A549 (cell line): ENCODE measurements around the gene WDR45. TPM values are rescaled to one million over a fixed set of nuclear protein-coding genes. Genes with fewer than 3 reads are reported as not detected.

Experiments
- ATAC-seq, 2 experiments: fragments of 200-7000 bp in 1 of 2; fragments of >200 bp in 1 of 2; cut with Nextera tagmentation in 1 of 2; cut with Tn5 transposase in 1 of 2; 3 replicates each; pipeline versions ENCODE4 v1.8.0 to v1.9.1; 2018 to 2020; ENCODE audit warnings: mild to moderate bottlenecking in 1 of 2, moderate library complexity in 1 of 2
- CTCF ChIA-PET: fragments of 300-600 bp; sonication (Branson Sonifier 250); formaldehyde crosslinking; extraction: SDS; loops from one replicate; lab custom pipeline; 2021; ENCODE audit warnings: antibody characterized with exemption, inconsistent platforms; lab: Yijun Ruan, JAX
- POLR2A ChIA-PET: fragments of 350-600 bp; formaldehyde crosslinking; extraction: SDS; loops from one replicate; lab custom pipeline; 2021; ENCODE audit warnings: antibody characterized with exemption, inconsistent platforms; lab: Yijun Ruan, JAX
- DNase-seq, 2 experiments: peaks; one replicate each; pipeline versions ENCODE4 v3.0.0 to v3.0.0-alpha.2; 2011 to 2016; ENCODE audit warnings: low read depth in 1 of 2, low spot score in 1 of 2
- FAIRE-seq: peaks from 2 replicates; lab custom pipeline; 2011; peaks lifted over from hg19 to GRCh38; lab: Jason Lieb, UNC
- H3K27ac ChIP-seq, 2 experiments: fragments of >200 bp; sonication (Bioruptor Twin); formaldehyde crosslinking; 3 replicates each; pipeline ENCODE4 v1.5.1; 2016 to 2017
- H3K4me1 ChIP-seq: fragments of >200 bp; sonication (Bioruptor Twin); formaldehyde crosslinking; 3 replicates; pipeline ENCODE4 v1.6.1; 2016
- H3K4me2 ChIP-seq: fragments of >200 bp; sonication (Bioruptor Twin); formaldehyde crosslinking; 3 replicates; pipeline ENCODE4 v1.6.1; 2016
- H3K4me3 ChIP-seq: fragments of >200 bp; sonication (Bioruptor Twin); formaldehyde crosslinking; 3 replicates; pipeline ENCODE4 v1.5.1; 2016
- H3K9me3 ChIP-seq: fragments of >200 bp; sonication (Bioruptor Twin); formaldehyde crosslinking; 3 replicates; pipeline ENCODE4 v1.6.1; 2016
- BCL3 ChIP-seq: fragments of >200 bp; sonication (Bioruptor Twin); formaldehyde crosslinking; IDR thresholded peaks from 3 replicates; pipeline ENCODE4 v1.6.1; 2016
- CBX2 ChIP-seq: fragments of 200-600 bp; sonication (generic); IDR thresholded peaks from 2 replicates; pipeline ENCODE4 v1.6.1; 2016; ENCODE audit warnings: low read depth, mild to moderate bottlenecking, borderline replicate concordance
- CBX8 ChIP-seq: fragments of 200-600 bp; sonication (generic); IDR thresholded peaks from 2 replicates; pipeline ENCODE4 v1.6.1; 2016
- CEBPB ChIP-seq, 2 experiments: fragments of >200 bp in 1 of 2; sonication (Bioruptor Twin) in 1 of 2; formaldehyde crosslinking in 1 of 2; IDR thresholded peaks; 2 replicates each; pipeline ENCODE4 v1.6.1; 2012 to 2016
- CHD2 ChIP-seq: fragments of 150-350 bp; IDR thresholded peaks from 2 replicates; pipeline ENCODE4 v1.6.1; 2014; ENCODE audit warnings: low read length; ENCODE audit not compliant: partially characterized antibody
- CTCF ChIP-seq: fragments of >200 bp; sonication (Bioruptor Twin); formaldehyde crosslinking; IDR thresholded peaks from 3 replicates; pipeline ENCODE4 v1.5.1; 2016
- EHF ChIP-seq: fragments of 250-450 bp; sonication (Bioruptor Pico); IDR thresholded peaks from 2 replicates; pipeline ENCODE4 v1.5.0; 2020; ENCODE audit warnings: mild to moderate bottlenecking
- EHMT2 ChIP-seq: fragments of 200-600 bp; sonication (generic); IDR thresholded peaks from 2 replicates; pipeline ENCODE4 v1.6.1; 2016; ENCODE audit warnings: antibody characterized with exemption, low read depth, mild to moderate bottlenecking, moderate library complexity
- ESRRA ChIP-seq: fragments of 150-350 bp; IDR thresholded peaks from 2 replicates; pipeline ENCODE4 v1.6.1; 2014; ENCODE audit warnings: mild to moderate bottlenecking, low read length, borderline replicate concordance
- FOSL2 ChIP-seq, 2 experiments: fragments of 450-650 bp in 1 of 2; fragments of >200 bp in 1 of 2; sonication (Bioruptor Twin) in 1 of 2; formaldehyde crosslinking; IDR thresholded peaks; 2 replicates each; pipeline versions ENCODE4 v1.5.0 to v1.6.1; 2016 to 2020; ENCODE audit warnings: mild to moderate bottlenecking in 1 of 2, moderate library complexity in 1 of 2
- FOXS1 ChIP-seq: fragments of 250-450 bp; sonication (Bioruptor Pico); IDR thresholded peaks from 2 replicates; pipeline ENCODE4 v1.5.0; 2020; ENCODE audit warnings: mild to moderate bottlenecking, moderate library complexity
- GATA3 ChIP-seq: IDR thresholded peaks from 2 replicates; pipeline ENCODE4 v1.6.1; 2012; ENCODE audit warnings: borderline replicate concordance
- HDAC2 ChIP-seq: fragments of 200-600 bp; sonication (generic); IDR thresholded peaks from 2 replicates; pipeline ENCODE4 v1.6.1; 2016
- HEYL ChIP-seq: fragments of 250-450 bp; sonication (Bioruptor Pico); IDR thresholded peaks from 2 replicates; pipeline ENCODE4 v1.8.0; 2021; ENCODE audit warnings: mild to moderate bottlenecking, moderate library complexity
- HMGXB4 ChIP-seq: fragments of 250-450 bp; sonication (Bioruptor Pico); IDR thresholded peaks from 2 replicates; pipeline ENCODE4 v1.5.0; 2021; ENCODE audit warnings: mild to moderate bottlenecking, moderate library complexity, borderline replicate concordance
- HOXA7 ChIP-seq: fragments of 250-450 bp; sonication (Bioruptor Pico); IDR thresholded peaks from 2 replicates; pipeline ENCODE4 v1.5.0; 2020; ENCODE audit warnings: mild to moderate bottlenecking, moderate library complexity
- HOXB13 ChIP-seq: fragments of 250-450 bp; sonication (Bioruptor Pico); IDR thresholded peaks from 2 replicates; pipeline ENCODE4 v1.5.0; 2020; ENCODE audit warnings: low read depth, mild to moderate bottlenecking, moderate library complexity
- HOXB5 ChIP-seq: fragments of 250-450 bp; sonication (Bioruptor Pico); IDR thresholded peaks from 2 replicates; pipeline ENCODE4 v1.5.0; 2020; ENCODE audit warnings: mild to moderate bottlenecking, moderate library complexity
- JUN ChIP-seq, 2 experiments: fragments of >200 bp; sonication (Bioruptor Twin); formaldehyde crosslinking; IDR thresholded peaks; 2 replicates in 1 of 2; 3 replicates in 1 of 2; pipeline ENCODE4 v1.6.1; 2016 to 2017
- KDM1A ChIP-seq: fragments of 200-600 bp; sonication (generic); IDR thresholded peaks from 2 replicates; pipeline ENCODE4 v1.6.1; 2016; ENCODE audit warnings: low read depth, mild to moderate bottlenecking
- MAFK ChIP-seq: fragments of 450-650 bp; IDR thresholded peaks from 2 replicates; pipeline ENCODE4 v1.6.1; 2014; ENCODE audit not compliant: partially characterized antibody
- MAX ChIP-seq: IDR thresholded peaks from 2 replicates; pipeline ENCODE4 v1.6.1; 2012
- MAZ ChIP-seq: fragments of 150-350 bp; IDR thresholded peaks from 2 replicates; pipeline ENCODE4 v1.6.1; 2014; ENCODE audit warnings: antibody characterized with exemption, low read depth, low read length, borderline replicate concordance
- MYC ChIP-seq: IDR thresholded peaks from 2 replicates; pipeline ENCODE4 v1.6.1; 2012; ENCODE audit warnings: mild to moderate bottlenecking, inconsistent platforms, low read length, improper control_type of control experiment, borderline replicate concordance
- NFE2L2 ChIP-seq: fragments of 150-350 bp; conservative IDR thresholded peaks from 2 replicates; pipeline ENCODE4 v1.6.1; 2014; ENCODE audit warnings: low read length
- NPAS2 ChIP-seq: fragments of 250-450 bp; sonication (Bioruptor Pico); IDR thresholded peaks from 2 replicates; pipeline ENCODE4 v1.8.0; 2022; ENCODE audit warnings: mild to moderate bottlenecking, moderate library complexity, borderline replicate concordance
- NR3C1 ChIP-seq: fragments of >200 bp; sonication (Bioruptor Twin); formaldehyde crosslinking; IDR thresholded peaks from 3 replicates; pipeline ENCODE4 v1.6.1; 2017
- PHF8 ChIP-seq: fragments of 200-600 bp; sonication (generic); IDR thresholded peaks from 2 replicates; pipeline ENCODE4 v1.6.1; 2016; ENCODE audit warnings: low read depth, mild to moderate bottlenecking, antibody characterized with exemption, moderate library complexity, borderline replicate concordance
- POLR2A ChIP-seq: IDR thresholded peaks from 2 replicates; pipeline ENCODE4 v1.6.1; 2012; ENCODE audit warnings: mild to moderate bottlenecking, low read length
- RAD21 ChIP-seq, 2 experiments: fragments of >200 bp in 1 of 2; sonication (Bioruptor Twin) in 1 of 2; formaldehyde crosslinking in 1 of 2; IDR thresholded peaks in 1 of 2; conservative IDR thresholded peaks in 1 of 2; 2 replicates in 1 of 2; 3 replicates in 1 of 2; pipeline ENCODE4 v1.6.1; 2012 to 2018; ENCODE audit warnings: inconsistent platforms in 1 of 2
- RARB ChIP-seq: fragments of 250-450 bp; sonication (Bioruptor Pico); IDR thresholded peaks from 2 replicates; pipeline ENCODE4 v1.8.0; 2021; ENCODE audit warnings: mild to moderate bottlenecking, moderate library complexity
- RFX5 ChIP-seq: fragments of 450-650 bp; IDR thresholded peaks from 2 replicates; pipeline ENCODE4 v1.7.1; 2014; ENCODE audit warnings: antibody characterized with exemption, mild to moderate bottlenecking, moderate library complexity
- SMC3 ChIP-seq: fragments of >200 bp; sonication (Bioruptor Twin); formaldehyde crosslinking; IDR thresholded peaks from 3 replicates; pipeline ENCODE4 v1.6.1; 2018; ENCODE audit warnings: inconsistent platforms
- SREBF2 ChIP-seq: fragments of 450-650 bp; IDR thresholded peaks from 2 replicates; pipeline ENCODE4 v1.6.1; 2014; ENCODE audit warnings: mild to moderate bottlenecking, moderate library complexity
- WGBS: methylation state at CpG from one replicate; pipeline ENCODE4 v1.1.6; 2017; ENCODE audit errors: missing lambda C conversion rate; 5-methylcytosine and 5-hydroxymethylcytosine counted together
- polyA plus RNA-seq, 4 experiments: library from polyadenylated mRNA; depleted of rRNA in 3 of 4; stranded (reverse); fragments of >200 nt; fragmentation: RNase III in 1 of 4; extraction: RNeasy Plus Mini Kit Qiagen cat#74134 plus additional on column Dnase treatment in 1 of 4; gene quantifications; 2 replicates in 3 of 4; 3 replicates in 1 of 4; pipeline ENCODE4 v1.2.3, GENCODE V29; 2011 to 2017
- TF ChIP-seq, protein P1 (sequence below): IDR thresholded peaks from 2 replicates; pipeline ENCODE4 v1.6.1; 2012
- TF ChIP-seq, protein P2 (sequence below): fragments of >200 bp; sonication (Bioruptor Twin); formaldehyde crosslinking; IDR thresholded peaks from 2 replicates; pipeline ENCODE4 v1.6.1; 2016

WDR45 gene
- polyA plus RNA-seq, 2 of the 4 experiments (the other 2 are of a cell fraction), result 37.7 to 55.5 TPM

- POLR2A ChIA-PET, result interaction anchor here (0.9 to 5.7 kb wide), 2 partner anchors 38 to 81 kb away, joined by 4 to 40 read pairs; partner anchors contain the start of genes GRIPAP1 and OTUD5
- peak overlapping the region; percentile 99 to 100 for H3K27ac ChIP-seq
- DNase-seq, result peak; percentile 84 to 96
- H3K4me2 ChIP-seq, result peak overlapping the region; percentile 98
- peaks cover 26% of the 10 kb centered on the region for H3K4me1 ChIP-seq
- 2% methylated on average over 9 of the region's 9 CpGs for WGBS
- H3K4me3 ChIP-seq, result peak overlapping the region; percentile 93
- no peaks in the 10 kb centered on the region for H3K9me3 ChIP-seq
- ATAC-seq, result peak; percentile 64 to 71
- CTCF ChIA-PET, result interaction anchor here (0.6 to 6.4 kb wide), 3 partner anchors 18 to 75 kb away, joined by 3 to 32 read pairs (median 3); partner anchors contain the start of gene KCND1
- peak; percentile 100 for FAIRE-seq
- TF ChIP-seq EHF (CRISPR knock-in tag) (no peak), FOXS1 (CRISPR knock-in tag) (no peak), SMC3 (no peak), GATA3 (no peak), HEYL (CRISPR knock-in tag) (no peak), MAX (peak; percentile 31; the same call in 1 of the 2 replicates), CTCF (no peak), HOXB13 (no peak), HOXB5 (CRISPR knock-in tag) (no peak), SREBF2 (no peak), CBX2 (no peak), KDM1A (no peak), RFX5 (no peak), MAZ (no peak), MYC (no peak), CBX8 (no peak), HOXA7 (CRISPR knock-in tag) (no peak), CHD2 (no peak), RAD21 (conservative IDR thresholded peaks at IDR 0.05 in 1 of 2, IDR thresholded peaks at IDR 0.05 in 1 of 2) (peak; percentile 26 to 35; a peak in 3 of 5 replicates), NFE2L2 (peak; percentile 100), JUN (IDR thresholded peaks at IDR 0.05) (peak in 1 of 2 experiments; percentile 20; a peak in 2 of 5 replicates), NR3C1 (no peak), HDAC2 (no peak), RARB (no peak), MAFK (peak; percentile 100), FOSL2 (IDR thresholded peaks at IDR 0.05) (no peak), FOSL2 (CRISPR knock-in tag; IDR thresholded peaks at IDR 0.05) (peak; percentile 81), POLR2A (peak; percentile 20; the same call in 1 of the 2 replicates), PHF8 (no peak), CEBPB (IDR thresholded peaks at IDR 0.05) (peak; percentile 70 to 95; a peak in 3 of 4 replicates), BCL3 (no peak), HMGXB4 (no peak), ESRRA (no peak), EHMT2 (no peak), NPAS2 (CRISPR knock-in tag) (no peak)
- TF ChIP-seq, protein P1, sequence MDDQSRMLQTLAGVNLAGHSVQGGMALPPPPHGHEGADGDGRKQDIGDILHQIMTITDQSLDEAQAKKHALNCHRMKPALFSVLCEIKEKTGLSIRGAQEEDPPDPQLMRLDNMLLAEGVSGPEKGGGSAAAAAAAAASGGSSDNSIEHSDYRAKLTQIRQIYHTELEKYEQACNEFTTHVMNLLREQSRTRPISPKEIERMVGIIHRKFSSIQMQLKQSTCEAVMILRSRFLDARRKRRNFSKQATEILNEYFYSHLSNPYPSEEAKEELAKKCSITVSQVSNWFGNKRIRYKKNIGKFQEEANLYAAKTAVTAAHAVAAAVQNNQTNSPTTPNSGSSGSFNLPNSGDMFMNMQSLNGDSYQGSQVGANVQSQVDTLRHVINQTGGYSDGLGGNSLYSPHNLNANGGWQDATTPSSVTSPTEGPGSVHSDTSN, result no peak
- TF ChIP-seq, protein P2, sequence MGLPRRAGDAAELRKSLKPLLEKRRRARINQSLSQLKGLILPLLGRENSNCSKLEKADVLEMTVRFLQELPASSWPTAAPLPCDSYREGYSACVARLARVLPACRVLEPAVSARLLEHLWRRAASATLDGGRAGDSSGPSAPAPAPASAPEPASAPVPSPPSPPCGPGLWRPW, result no peak
These were observed 39.9 kb downstream of the WDR45 start for GRCh38 chrX:49039598-49040375.
